GM21367 (cell line): ENCODE data around the gene KRT83.

ENCODE experiments used
- ATAC-seq: cut with Tn5 transposase; IDR thresholded peaks from one replicate; pipeline ENCODE4 v1.9.1; 2021; ENCODE audit not compliant: unreplicated experiment

The KRT83 gene

GRCh38 chr12:52267266-52267665, 53.9 kb downstream of the KRT83 start:
- ATAC-seq, result no peak

- ATAC-seq, result no peak
Measured at GRCh38 chr12:52266514-52266913, 54.7 kb downstream of the KRT83 start.

GRCh38 chr12:52264435-52264825, 56.8 kb downstream of the KRT83 start:
- ATAC-seq, result no peak
